ENCODE results near the gene REV3L.

Gene REV3L

DNA sequence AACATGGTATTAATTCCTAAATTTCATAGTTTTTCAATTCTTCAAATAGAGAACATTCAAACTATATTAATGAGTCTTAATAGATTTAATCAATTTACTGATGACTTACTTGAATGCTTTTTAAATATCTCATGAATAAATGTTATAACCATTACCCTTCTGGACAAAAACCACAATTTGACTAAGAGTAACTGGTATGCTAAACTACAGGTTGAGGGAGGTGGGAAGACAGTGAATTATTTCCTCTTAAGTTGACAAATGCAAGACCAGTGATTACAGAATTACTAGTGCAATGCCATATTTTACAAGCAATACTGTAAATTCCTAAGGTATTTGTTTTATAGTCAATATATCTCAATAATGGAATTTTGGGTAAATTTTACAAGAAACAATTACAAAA, 65.1 kb downstream of the REV3L start:
- DNase-seq = no peak

DNA sequence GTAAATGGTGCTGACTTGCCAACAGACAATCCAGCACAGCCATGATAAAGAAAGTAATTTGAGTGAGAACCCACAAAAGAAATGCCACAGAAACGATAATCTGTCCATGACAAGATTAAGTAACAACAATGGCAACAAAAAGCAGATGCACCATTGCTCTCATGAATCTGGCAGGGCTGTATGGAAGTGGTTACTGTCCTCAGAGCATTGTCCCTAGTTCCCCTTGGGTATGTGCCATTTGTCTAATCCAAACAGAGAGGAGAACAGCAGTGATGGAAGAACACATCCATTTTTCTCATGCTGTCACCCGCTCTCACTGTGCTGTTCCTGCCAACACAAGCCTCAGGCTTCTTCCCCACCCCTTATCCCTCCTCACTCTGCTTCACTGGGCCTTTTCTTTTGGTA, 65.8 kb downstream of the REV3L start:
- peak; percentile 79 for DNase-seq

DNA sequence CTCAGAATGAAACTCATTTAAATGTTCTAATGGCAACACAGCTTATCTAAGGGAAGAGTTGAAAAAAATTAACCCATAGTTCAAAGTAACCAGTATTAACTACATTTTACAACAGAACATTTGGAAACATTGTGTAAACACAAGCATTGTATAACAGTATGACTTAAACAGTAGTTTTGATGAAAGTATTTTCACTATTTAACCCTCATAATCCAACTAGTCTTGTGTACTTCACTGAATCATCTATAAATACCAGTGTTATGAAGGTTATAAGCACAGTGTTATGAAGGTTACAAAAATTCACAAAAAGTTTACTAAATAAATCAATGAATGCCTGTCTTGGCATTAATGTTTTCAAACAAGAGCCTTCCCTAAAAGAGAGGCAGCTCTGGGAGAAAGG, 66.5 kb downstream of the REV3L start:
- no peak for DNase-seq

DNA sequence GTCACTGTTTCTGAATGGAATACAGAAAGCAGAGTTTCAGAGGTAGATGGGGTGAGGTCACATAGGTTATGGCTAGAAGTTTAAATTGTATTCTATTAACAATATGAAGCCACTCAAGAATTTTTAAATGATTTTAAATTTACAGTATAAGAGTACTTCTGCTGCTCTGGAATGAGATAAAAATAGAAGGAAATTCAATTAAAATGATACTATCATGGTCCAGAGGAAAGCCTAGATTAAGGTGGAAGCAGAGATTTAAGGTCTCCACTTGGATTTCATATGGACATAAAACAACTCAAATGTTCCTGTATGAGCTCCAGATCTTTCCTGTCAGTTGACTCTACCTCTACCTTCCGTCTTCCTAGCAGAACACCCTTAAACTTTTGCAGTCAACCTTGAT, 68.6 kb downstream of the REV3L start:
- no peak for DNase-seq

DNA sequence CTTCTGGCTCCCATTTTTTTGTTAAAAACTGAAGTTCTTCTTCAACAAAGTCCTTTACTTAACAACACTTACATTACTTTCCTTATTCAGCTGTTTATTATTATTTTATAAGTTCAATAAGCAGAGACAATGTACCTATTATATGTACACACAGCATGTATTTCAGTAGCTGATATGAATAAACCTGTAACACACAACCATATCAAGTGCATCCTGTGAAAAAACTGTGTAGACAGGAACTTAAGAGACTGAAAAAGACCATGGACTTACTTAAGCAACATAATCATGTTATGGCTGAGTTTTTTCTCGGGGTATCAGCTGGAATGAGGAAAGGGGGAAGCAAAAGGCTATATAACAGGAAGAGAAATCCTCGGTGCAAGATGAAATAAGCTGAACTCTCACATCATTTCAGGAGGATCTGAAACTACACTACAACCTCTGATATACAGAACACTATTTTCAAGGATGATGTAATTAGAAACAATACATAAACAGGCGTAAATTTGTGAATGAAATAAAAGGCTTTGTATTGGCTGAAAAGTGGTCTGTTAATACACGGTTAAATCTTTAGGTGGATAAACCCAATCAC, 70.9 kb downstream of the REV3L start:
- DNase-seq = no peak

DNA sequence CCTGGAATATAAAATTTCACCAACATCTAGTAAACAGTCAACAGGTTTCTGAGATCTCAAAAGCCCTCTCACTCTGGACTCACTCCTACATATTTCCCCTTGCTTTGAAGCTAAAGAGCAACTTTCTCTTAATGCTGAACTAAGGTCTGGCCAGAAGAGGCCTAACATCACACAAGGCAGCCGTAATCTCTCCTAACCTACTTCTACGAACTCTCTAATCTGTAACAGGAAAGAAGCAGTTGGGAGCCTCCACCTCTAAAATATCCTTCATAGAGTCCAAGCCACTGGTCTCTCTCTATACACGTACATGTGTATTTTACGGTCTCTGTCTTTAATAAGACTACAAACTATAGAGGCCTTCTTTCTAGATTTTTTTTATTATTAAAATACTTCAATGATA, 72.0 kb downstream of the REV3L start:
- DNase-seq = no peak

DNA sequence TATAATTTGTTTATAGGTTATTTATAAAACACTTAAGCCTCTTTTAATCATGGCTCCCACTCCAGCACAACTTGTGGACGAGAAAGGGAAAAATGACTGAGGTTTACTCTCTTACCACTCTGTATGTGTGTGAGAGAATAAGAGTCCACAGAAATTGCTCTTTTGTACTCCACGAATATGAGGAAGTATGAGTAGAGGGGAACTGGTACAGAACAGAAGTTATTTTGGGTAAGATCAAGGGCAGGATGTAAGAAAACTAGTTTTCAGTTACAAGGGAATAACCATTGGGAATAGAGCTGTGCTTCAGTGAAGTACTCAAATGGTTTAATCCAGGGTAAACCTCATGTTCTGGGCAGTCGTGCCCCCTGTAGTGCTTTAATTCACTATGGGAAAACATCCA, 72.6 kb downstream of the REV3L start:
- DNase-seq = no peak

DNA sequence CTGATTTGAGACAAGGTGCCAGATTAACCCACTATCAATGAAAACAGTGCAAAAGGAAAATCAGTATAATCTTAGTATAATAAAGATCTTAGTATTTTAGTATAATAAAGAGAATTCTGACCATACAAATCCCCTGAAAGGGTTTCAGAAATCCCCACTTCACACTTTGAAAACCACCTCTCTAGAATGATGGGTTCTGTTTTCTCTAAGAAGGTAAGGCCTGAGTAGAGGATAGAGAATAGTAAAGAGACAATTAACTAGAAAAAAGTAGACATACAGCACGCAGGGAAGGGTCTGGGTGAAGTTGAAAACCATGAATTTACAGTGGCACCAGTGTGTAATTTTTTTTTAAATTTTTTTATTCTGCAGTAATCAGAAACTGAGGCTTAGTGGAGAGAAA, 73.6 kb downstream of the REV3L start:
- no peak for DNase-seq

DNA sequence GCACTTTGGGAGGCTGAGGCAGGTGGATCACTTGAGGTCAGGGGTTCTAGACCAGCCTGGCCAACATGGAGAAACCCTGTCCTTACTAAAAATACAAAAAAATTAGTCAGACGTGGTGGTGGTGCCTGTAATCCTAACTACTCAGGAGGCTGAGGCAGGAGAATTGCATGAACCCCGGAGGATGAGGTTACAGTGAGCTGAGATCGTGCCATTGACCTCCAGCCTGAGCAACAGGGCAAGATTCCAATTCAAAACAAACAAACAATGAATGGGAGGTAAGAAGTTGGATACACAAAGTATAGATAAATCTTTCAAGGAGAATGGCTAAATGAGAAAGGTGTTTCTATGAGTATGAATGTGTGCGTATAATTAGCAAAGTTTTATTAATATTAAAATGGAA, 75.3 kb downstream of the REV3L start:
- no peak for DNase-seq

DNA sequence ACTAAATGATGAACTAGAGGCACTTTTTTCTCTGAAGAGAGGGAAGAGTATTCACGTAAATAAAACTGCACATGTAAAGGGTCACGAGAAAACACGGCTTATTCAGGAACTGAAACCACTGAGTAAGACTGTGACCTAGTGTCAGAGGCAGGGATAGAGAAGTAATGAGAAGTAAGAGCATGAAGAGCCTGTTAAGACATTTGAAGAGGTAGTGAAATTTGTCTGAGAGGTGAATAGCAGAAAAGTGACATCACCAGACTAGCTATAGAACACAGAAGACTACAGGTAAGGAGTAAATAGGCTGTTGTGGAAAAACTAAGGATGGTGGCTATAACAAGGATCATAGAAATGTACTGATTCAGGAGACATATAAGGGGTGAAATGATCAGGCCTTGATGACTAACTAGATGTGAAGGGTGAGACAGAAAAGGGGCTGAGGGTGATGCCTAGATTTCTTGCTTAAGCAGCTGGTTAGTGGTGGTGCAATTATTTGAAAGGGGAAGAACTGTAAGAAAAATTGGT, 76.8 kb downstream of the REV3L start:
- peak; percentile 7 for DNase-seq

DNA sequence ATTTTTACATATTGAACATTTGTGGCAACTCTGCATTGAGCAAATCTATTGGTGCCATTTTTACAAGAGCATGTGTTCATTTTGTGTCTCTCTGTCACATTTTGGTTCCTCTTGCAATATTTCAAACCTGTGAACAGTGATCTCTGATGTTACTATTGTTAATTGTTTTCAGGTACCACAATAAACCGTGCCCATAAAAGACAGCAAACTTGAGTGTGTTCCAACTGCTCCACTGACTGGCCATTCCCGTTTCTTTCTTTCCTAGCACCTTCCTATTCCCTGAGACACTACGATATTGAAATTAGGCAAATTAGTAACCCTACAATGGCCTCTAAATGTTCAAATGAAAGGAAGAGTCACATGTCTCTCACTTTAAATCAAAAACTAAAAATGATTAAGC, 79.6 kb downstream of the REV3L start:
- no peak for DNase-seq

DNA sequence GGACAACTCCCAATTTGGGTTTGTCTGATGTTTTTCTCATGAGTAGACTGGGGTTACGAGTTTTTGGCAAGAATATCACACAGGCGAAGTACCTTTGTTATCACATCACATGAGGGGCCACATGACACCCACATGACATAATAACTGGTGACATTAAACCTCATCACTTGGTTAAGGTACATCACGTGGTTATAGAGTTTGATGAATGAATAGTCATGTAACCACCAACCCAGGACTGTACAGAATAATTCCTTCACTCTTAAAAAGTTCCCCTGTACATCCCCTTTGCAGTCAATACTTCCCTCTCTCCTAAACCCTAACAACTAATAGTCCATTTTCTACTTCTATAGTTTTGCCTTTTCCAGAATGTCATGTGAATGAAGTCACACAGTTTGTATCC, 83.4 kb downstream of the REV3L start:
- no peak for DNase-seq

DNA sequence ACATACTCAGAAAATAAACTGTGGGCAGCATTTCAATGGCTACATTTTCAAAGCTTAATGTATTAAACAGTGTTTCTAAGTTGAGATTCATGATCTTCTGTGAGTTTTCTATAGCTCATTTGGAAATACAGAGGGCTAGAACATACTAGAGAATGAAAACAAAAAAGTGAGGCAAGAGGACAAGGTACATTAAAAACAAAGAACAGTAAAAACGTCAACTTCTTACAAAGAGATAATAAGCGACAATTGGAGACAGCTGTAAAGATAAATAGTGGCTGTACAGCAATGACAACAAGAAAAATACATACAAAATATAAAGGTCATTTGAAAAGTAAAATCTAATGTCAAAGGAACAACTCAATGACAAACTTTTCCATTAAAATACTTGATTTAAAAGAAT, 94.3 kb downstream of the REV3L start:
- no peak for DNase-seq

DNA sequence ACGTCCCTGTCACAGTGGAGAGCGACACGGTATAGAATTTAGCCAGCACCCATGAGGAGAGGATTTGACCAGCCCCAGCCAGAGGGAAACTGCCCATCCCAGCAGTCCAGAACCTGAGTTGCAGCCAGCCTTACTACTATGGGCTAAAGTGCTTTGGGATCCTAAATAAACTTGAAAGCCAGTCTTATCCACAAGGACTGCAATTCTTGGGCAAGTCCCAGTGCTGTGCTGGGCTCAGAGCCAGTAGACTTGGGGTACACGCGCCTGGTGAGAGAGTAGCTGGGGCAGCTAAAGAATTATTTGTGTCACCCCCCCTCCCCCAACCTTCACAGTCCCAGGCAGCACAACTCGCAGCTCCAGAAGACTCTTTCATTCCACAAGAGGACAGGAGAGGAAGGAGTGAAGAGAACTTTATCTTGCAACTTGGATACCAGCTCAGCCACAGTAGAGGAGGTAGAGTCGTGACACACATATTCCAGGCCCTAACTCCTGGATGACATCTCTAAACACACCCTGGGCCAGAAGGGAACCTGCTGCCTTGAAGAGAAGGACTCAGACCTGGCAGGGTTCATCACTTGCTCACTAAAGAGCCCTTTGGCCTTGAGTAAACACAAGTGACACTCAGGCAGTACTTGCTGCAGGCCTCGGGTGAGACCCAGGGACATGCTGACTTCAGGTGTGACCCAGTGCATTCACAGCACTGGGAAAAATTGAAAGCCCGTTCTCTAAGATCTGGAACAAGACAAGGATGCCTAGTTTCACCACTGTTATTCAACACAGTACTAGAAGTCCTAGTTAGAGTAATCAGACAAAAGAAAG, 100.3 kb downstream of the REV3L start:
- DNase-seq = no peak

DNA sequence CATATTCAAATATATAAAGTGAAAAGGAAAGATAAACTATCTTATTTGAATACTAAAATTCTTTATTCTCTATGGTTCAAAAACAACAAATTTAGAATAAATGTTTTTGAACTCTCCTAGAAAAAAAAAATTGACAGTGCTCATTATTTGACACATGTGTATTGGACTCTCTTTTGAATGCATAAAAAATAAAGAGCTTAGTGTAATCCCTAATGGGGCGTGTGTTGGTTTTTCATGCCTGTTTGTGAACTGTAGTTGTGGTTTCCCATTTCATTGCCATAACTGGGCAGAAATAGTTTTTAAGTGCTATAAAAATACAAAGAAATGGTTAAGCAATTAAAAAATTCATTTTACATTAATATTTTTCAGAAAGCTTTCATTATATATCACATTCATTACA, 101.3 kb downstream of the REV3L start:
- no peak for DNase-seq

DNA sequence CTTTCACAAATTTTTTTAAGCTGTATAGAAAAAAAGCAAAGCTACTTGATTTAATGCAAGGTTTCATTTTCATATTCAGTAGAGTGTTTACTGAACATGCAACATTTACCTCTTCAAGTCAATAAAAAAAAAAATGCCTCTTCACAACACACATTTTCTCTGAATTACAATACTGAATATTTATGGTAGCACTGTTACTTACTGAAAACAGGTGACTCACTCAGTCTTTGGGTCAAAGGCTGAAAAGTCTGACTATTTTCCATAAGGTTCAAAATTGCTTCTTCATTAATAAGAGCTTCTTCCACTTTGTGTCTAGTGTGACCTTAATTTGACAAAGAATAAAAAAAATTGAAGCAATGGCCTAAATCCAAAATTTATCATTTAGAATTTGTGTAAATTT, 101.9 kb downstream of the REV3L start:
- no peak for DNase-seq

DNA sequence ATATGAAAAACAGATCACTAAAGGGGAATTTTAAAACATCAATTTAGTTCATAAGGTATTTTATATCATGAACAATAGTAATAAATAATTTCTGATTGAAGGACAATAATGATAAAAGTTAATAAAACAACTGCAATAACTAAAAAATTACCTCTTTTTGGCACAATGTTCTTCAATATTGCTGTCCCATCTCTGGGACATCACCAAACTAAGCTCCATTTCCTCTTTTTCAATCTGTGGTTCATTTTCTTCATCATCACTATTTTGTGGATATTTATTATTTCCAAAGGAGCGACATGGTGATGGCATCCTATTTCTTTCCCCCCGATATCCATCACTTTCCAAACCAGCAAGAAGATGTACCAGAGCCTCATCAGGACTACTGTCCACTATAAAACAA, 103.2 kb downstream of the REV3L start:
- DNase-seq = no peak

DNA sequence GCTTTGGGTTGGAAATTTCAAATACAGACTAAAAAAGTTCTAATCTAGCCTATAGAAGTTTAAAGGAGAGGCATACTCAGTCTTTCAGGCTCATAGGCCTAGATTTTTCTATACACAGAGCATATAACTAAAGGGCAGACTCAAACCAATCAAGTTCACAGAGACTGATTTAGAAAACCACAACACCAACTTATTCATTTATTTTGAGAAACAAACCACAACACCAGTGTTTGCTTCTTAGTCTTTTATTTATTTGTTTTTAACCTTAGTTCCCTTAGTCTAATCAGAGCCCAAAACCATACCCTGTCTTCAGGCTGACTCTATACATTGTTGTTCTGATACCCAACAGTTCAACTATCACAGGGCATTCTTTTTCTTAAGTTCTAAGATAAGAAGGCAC, 103.7 kb downstream of the REV3L start:
- DNase-seq = no peak

DNA sequence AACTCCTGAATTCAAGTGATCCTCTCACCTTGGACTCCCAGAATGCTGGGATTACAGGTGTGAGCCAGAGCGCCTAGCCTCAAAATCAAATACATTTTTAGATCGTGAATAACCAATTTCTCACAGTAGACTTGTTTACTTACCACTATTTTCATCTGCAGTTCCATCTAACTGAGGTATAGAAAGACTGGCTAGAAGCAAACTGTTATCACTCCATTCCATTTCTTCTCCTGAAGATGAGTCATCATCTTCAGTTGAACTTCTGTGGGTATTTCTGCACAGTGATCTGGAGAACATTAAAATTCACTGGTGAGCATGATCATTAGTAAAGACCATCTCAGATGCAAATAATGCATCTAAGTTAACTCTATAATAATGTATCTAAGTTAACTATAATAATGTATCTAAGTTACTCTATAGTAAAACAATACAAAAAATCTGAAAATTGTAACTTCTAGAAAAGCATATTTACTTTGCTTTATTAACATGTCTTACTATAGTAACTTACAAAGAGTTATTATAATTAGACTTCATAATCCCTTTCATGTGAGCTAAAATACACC, 105.4 kb downstream of the REV3L start:
- no peak for DNase-seq

DNA sequence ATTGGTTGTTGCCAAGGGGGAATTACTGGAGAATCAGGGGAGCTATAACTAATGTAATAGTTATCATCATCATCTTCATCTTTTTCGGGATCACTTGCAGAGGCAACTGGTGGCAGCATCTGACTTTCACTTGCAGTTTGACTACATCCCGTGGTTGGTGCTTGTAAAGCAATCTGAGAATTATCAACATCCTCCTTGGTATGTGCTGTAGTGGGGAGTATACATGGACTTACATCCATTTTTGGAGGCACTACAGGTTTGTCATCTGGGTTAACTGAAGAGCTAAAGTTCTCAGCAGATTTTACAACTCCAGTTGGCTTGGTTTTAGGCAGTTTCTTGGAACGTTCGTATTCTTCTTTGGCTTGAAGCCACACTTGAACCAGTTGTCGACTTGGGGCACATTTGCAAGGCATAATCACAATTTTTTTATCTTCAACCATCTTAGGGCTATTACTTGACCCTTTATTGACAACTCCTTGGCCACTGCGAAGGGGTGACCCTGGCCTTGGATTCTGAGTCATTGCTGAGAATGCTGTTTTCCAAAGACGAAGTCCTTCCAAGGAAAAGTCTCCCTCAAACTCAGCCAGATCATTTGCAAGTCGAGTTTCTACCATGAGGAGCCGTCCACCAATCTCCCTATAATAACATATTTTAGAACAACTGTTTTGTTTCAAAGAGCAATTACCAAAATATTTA, 115.5 kb downstream of the REV3L start:
- DNase-seq = no peak

DNA sequence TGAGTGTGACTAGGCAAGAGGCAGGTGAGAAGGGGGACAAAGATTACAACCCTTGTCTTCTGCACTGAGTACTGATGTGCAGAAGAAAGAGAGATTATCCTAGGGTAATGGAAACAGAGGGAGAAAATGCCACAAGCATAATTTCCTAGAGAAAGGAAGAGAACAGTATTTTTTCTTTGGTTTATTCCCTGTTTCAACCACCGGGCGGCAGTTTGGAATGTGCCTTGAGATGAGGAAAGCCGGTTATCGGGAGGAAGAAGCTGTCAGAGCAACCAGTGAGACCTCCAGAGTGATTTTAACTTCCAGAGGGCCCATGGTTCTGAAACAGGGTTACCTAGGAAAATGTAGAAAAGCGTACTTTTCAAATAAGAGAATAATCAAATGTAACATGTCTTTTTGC, 121.4 kb downstream of the REV3L start:
- DNase-seq = peak; percentile 61

DNA sequence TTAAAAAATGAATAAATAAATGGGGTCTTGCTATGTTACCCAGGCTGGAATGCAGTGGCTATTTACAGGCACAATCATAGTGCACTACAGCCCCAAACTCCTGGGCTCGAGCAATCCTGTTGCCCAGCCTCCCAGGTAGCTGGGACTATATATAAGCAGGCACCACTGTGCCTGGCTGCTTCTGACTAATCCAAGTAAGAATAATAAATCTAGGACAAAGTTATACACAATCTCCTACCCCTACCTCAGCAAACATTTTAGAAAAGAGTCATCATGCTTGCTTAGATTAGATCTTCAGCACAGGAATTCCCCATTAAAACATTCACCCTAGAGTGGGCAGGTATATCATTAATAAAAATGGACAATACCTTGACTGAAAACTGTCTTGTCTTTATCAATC, 124.6 kb downstream of the REV3L start:
- no peak for DNase-seq

DNA sequence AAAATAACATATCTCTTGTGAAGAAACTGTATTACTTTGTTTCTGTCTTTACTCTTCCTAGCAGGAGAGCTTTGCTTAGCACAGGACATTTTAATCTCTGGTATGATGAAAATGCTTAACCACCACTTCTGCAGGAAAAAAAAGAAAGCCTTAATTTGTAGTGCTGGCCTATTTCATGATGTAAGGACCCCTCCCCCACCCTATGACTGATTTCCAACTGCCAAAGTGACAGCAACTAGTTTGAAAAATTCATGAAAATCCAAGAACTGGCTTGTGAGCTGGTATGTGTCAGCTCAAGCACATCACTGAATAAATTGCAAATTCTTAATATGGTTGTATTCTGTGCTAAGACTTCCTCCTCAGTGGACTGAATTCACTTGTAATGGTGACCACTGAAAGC, 125.3 kb downstream of the REV3L start:
- DNase-seq = no peak

DNA sequence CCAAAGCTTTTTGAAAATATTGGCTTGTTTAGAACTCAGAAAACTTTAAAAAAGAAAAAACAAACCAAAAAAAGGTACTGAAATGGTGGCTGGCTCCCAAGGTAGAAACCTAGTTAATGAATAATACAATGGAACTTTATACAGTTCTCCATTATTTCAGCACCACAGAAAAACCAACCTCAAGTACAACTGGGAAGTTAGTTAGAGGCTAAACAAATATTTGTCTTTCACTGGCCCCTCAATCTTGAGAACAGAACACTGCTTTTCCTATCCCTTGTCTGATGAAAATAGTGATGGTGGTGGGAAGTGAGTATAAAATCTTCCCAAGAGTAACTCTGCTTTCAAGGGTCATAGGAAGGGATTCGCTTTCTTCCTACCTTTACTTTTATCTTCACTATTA, 126.5 kb downstream of the REV3L start:
- DNase-seq = no peak
